Esophagus (tissue), 2 donors: ENCODE data around the gene OR52W1. TPM values are rescaled to one million over a fixed set of nuclear protein-coding genes. Genes with fewer than 3 reads are reported as not detected.
A peak's percentile ranks its signal among the peaks of the same experiment; 100 is the strongest.

Experiments
- H3K27ac ChIP-seq, 2 donors: one replicate each; pipeline ENCODE4 v1.5.1; 2013; ENCODE audit warnings: low read depth in 2 of 2, mild to moderate bottlenecking in 2 of 2, inconsistent platforms in 1 of 2, low read length in 1 of 2, moderate library complexity in 1 of 2
- H3K27me3 ChIP-seq, 2 donors: one replicate each; pipeline ENCODE4 v1.6.1; 2013; ENCODE audit warnings: low read length in 2 of 2, control low read depth in 1 of 2, mild to moderate bottlenecking in 1 of 2; ENCODE audit not compliant: insufficient read depth in 2 of 2, control insufficient read depth in 1 of 2
- H3K36me3 ChIP-seq, 2 donors: one replicate each; pipeline ENCODE4 v1.6.1; 2013; ENCODE audit warnings: low read length in 1 of 2; ENCODE audit not compliant: control insufficient read depth in 2 of 2, insufficient read depth in 2 of 2
- H3K4me1 ChIP-seq, 2 donors: one replicate each; pipeline ENCODE4 v1.6.1; 2013; ENCODE audit warnings: low read length in 1 of 2; ENCODE audit not compliant: control insufficient read depth in 2 of 2, insufficient read depth in 2 of 2
- H3K4me3 ChIP-seq, 2 donors: one replicate each; pipeline ENCODE4 v1.5.1; 2013; ENCODE audit warnings: low read length in 2 of 2, mild to moderate bottlenecking in 2 of 2, low read depth in 1 of 2, moderate library complexity in 1 of 2
- H3K9me3 ChIP-seq, 2 donors: one replicate each; pipeline ENCODE4 v1.6.1; 2013; ENCODE audit warnings: mild to moderate bottlenecking in 2 of 2, low read depth in 1 of 2, low read length in 1 of 2, moderate library complexity in 1 of 2; ENCODE audit not compliant: control insufficient read depth in 2 of 2, insufficient read depth in 1 of 2
- WGBS, 2 donors: extraction: QIAGEN DNeasy Blood & Tissue Kit; methylation state at CpG; one replicate each; pipeline ENCODE4 v1.1.7; 2013; 5-methylcytosine and 5-hydroxymethylcytosine counted together
- polyA plus RNA-seq, 2 donors: library from polyadenylated mRNA; stranded (reverse); fragments of 200-250 nt; gene quantifications; one replicate each; pipeline ENCODE4 v1.2.3, GENCODE V29; 2013
- donor health status: healthy with polysubstance abuse.
- donor health status: Bipolar disorder and iron deficiency.

Gene OR52W1
- polyA plus RNA-seq, 2 donors, result not detected

DNA sequence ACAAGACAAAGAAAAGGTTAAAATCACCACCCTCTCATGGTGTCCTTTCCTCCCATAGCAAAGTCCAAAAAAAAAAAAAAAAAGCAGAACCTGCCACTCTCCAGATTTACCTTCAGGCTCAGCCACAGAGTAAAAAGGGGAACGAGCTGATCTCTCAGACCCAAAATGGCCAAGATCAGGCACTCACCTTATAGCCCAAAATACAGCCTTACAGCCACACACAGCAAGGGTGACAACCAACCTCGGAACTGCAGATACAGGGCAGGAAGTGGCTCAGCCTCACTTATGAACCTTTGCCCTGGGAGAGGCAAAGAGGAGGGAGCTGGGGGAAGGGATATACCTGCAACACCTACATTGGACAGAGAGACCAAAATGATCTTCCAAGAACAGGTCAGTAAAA lies 30.9 kb downstream of the OR52W1 start:
- H3K27ac ChIP-seq, result no peak overlapping the region
- H3K9me3 ChIP-seq, result no peaks in the 10 kb centered on the region
- H3K27me3 ChIP-seq, result no peaks in the 10 kb centered on the region
- H3K4me1 ChIP-seq, result no peaks in the 10 kb centered on the region
- WGBS, 2 donors, result 48 to 54% methylated on average over 2 of the region's 2 CpGs
- H3K36me3 ChIP-seq, result peaks cover 0 to 2% of the 10 kb centered on the region in 2 donors
- no peak overlapping the region for H3K4me3 ChIP-seq

DNA sequence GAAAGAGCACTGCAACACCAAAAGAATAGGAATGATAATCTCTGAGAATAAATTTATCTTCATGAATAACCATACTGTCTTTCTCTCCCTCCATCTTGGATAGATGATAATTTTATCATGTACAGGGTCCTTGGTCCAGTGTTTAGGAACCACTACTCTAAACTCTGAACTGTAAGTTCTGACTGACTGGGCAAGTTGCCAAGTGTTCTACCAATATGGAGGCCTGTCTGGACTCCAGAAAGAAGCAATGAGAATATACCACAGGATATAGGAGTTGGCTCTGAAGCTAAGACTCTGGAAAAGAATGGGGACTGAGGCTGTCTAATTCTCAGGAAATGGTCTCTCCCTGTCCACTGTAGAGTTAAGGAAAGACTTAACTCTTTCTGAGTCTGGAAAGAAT lies 33.9 kb downstream of the OR52W1 start:
- H3K4me3 ChIP-seq, result no peak overlapping the region

GRCh38 chr11:6233984-6234386 lies 35.0 kb downstream of the OR52W1 start:
- no peaks in the 10 kb centered on the region for H3K9me3 ChIP-seq
- no peaks in the 10 kb centered on the region for H3K4me1 ChIP-seq
- WGBS, 2 donors, result 1 to 2% methylated on average over 10 of the region's 10 CpGs
- peaks cover 0 to 2% of the 10 kb centered on the region in 2 donors for H3K36me3 ChIP-seq
- peak overlapping the region; percentile 83 to 95 for H3K27ac ChIP-seq
- H3K27me3 ChIP-seq, result no peaks in the 10 kb centered on the region
- H3K4me3 ChIP-seq, result peak overlapping the region; percentile 87 to 88

More for the DNA sequence above, 33.9 kb downstream of the OR52W1 start:
- H3K36me3 ChIP-seq, result peaks cover 0 to 2% of the 10 kb centered on the region in 2 donors
- H3K27me3 ChIP-seq, result no peaks in the 10 kb centered on the region
- H3K27ac ChIP-seq, result no peak overlapping the region
- no peaks in the 10 kb centered on the region for H3K9me3 ChIP-seq
- no peaks in the 10 kb centered on the region for H3K4me1 ChIP-seq

- WGBS, 2 donors, result 1% methylated on average over 62 of the region's 62 CpGs
Measured at GRCh38 chr11:6234387-6235107, 35.5 kb downstream of the OR52W1 start, which contains the start of gene FHIP1B. Gene FHIP1B, minus strand, starts transcription at chr11:6234636. Its CDS starts 10,120 bp downstream, at chr11:6224516.

GRCh38 chr11:6237266-6237665 lies 38.2 kb downstream of the OR52W1 start:
- 80 to 86% methylated on average over 4 of the region's 4 CpGs for WGBS, 2 donors
- Histone ChIP-seq H3K4me1 (no peaks in the 10 kb centered on the region), H3K9me3 (no peaks in the 10 kb centered on the region), H3K27me3 (no peaks in the 10 kb centered on the region), H3K27ac (no peak overlapping the region), H3K4me3 (no peak overlapping the region), H3K36me3 (no peaks in the 10 kb centered on the region)

More at GRCh38 chr11:6234387-6235107, 35.5 kb downstream of the OR52W1 start, which contains the start of gene FHIP1B:
- Histone ChIP-seq H3K4me3 (peak within 1 kb of the TSS; percentile 87 to 88), H3K36me3 (peaks cover 0 to 2% of the 10 kb centered on the region in 2 donors), H3K27me3 (no peaks in the 10 kb centered on the region), H3K9me3 (no peaks in the 10 kb centered on the region), H3K4me1 (no peaks in the 10 kb centered on the region), H3K27ac (peak within 1 kb of the TSS; percentile 95 to 97)

DNA sequence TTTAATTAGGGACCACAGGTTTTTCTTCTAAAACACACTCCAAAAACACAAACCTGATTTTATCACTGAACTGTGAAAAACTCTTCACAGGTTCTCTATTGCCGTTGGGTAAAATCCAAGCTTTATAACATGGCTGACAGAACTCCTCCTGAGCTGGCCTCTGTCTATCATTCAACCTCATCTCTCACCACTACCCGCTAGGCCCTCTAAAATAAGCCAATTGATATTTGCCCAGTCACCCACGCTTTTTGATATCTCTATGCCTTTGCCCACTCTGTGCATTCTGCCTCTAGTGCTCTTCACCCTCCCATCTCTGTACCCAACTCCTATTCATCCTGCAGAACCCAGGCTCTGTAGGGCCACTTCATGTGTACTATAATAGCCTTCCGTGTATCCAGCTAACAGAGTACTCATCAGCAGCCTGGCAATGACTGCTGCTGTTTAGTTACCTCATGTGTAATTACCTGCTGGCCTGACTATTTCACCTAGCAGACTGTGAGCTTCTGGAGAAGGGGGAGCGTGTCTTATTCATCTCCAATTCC lies 38.8 kb downstream of the OR52W1 start:
- Histone ChIP-seq H3K27ac (no peak overlapping the region), H3K4me3 (no peak overlapping the region), H3K27me3 (no peaks in the 10 kb centered on the region), H3K9me3 (no peaks in the 10 kb centered on the region), H3K4me1 (no peaks in the 10 kb centered on the region), H3K36me3 (no peaks in the 10 kb centered on the region)
- 87% methylated on average over 5 of the region's 5 CpGs for WGBS, 2 donors

GRCh38 chr11:6238902-6239301 lies 39.9 kb downstream of the OR52W1 start, which contains the start of gene CNGA4:
Gene CNGA4, plus strand, starts transcription at chr11:6239089. Its CDS starts 118 bp downstream, at chr11:6239207.
- Histone ChIP-seq H3K9me3 (no peaks in the 10 kb centered on the region), H3K4me1 (no peaks in the 10 kb centered on the region)
- 86% methylated on average over 1 of the region's 1 CpG for WGBS, 2 donors

GRCh38 chr11:6240139-6240538 lies 41.1 kb downstream of the OR52W1 start:
- no peaks in the 10 kb centered on the region for H3K27me3 ChIP-seq
- H3K4me3 ChIP-seq, result no peak overlapping the region
- 97 to 98% methylated on average over 28 of the region's 28 CpGs for WGBS, 2 donors
- H3K27ac ChIP-seq, result no peak overlapping the region
- H3K9me3 ChIP-seq, result no peaks in the 10 kb centered on the region
- no peaks in the 10 kb centered on the region for H3K36me3 ChIP-seq
- H3K4me1 ChIP-seq, result no peaks in the 10 kb centered on the region

More at GRCh38 chr11:6238902-6239301, 39.9 kb downstream of the OR52W1 start, which contains the start of gene CNGA4:
- H3K27me3 ChIP-seq, result no peaks in the 10 kb centered on the region
- no peak within 1 kb of the TSS for H3K4me3 ChIP-seq
- no peak within 1 kb of the TSS for H3K27ac ChIP-seq
- no peaks in the 10 kb centered on the region for H3K36me3 ChIP-seq

DNA sequence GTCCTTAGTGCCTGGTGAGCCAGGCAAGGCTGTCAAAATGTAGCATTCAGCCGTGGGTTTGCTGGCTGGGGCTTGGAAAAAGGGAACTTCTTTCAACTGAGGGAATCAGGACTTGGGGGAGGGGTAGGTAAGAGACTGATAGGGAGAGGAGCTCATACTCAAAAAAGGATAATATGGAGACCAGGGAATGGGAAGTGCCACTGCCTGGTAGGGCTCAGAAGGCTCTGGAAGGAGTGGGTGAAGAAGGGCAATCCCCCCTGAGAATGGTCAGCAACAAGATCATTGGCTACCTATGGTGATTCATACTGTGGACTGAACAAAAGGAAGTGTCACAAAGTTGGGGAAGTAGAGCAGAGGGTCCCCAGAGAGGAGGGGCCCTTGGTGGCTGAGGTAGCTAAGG lies 41.8 kb downstream of the OR52W1 start:
- 33 to 59% methylated on average over 1 of the region's 1 CpG for WGBS, 2 donors
- Histone ChIP-seq H3K27ac (no peak overlapping the region), H3K36me3 (no peaks in the 10 kb centered on the region), H3K4me3 (no peak overlapping the region), H3K9me3 (no peaks in the 10 kb centered on the region), H3K27me3 (no peaks in the 10 kb centered on the region), H3K4me1 (no peaks in the 10 kb centered on the region)
